SW 1271 (cell line): Measurements from ENCODE around the gene CSNK1G2.
A peak's percentile ranks its signal among the peaks of the same experiment; 100 is the strongest.

Source experiments
- DNase-seq, 2 experiments: peaks; one replicate each; lab custom pipeline; 2025; lab: John Stamatoyannopoulos, UW

Gene CSNK1G2

DNA sequence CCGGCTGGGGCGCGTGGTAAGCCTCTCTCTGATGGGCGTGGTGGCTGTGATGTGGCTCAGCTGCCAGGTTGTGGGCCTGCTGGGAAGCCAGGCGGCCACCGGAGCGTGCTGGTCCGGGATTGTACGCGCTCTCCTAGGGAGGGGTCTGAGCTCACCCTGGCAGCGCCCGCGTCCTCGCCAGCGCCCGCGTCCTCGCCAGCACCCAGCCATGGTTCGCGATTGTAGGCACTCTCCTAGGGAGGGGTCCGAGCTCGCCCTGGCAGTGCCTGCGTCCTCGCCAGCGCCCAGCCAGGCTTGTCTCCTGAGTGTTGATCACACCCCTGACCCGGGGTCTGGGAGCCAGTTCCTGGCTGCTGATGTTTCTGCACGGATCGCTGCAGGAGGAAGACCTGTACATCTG is 22.0 kb upstream of the CSNK1G2 start:
- no peak for DNase-seq

DNA sequence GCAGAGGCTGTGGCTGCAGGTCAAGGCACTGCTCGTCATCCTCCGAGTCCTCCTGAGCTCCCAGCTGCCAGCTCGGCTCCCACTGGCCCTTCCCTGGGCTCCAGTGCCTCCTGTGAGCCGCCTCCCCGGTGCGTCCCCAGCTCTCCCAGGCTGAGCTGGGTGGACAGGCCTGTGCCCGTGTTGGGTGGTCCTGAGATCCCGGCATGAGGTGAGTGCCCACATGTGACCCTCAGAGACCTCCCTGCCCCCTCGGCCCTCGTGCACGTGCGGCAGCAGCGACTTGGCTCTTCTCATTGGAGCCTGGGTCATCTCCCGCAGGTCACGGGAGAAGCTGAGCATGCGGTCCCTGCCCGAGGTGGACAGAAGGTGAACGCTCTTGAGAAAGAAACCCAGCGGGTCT is 20.3 kb upstream of the CSNK1G2 start:
- no peak for DNase-seq

DNA sequence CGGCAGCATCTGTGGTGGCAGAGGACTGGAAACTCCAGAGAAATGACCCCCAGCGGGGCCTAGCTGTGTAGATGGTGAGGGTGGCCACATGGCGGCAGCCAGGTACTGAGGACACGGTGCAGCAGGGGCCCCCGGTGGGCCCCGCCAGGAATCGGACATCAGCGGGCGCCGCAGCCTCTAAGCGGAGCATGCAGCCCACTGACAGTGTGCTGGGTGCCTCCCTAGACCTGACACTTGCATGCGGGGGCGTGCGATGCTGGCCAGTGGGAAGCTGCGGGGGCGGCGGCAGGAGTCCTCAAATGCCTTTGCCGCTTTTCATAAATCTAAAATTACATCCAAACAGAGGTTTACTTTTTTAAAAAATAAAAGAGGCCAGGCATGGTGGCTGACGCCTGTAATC is 19.6 kb upstream of the CSNK1G2 start:
- no peak for DNase-seq

DNA sequence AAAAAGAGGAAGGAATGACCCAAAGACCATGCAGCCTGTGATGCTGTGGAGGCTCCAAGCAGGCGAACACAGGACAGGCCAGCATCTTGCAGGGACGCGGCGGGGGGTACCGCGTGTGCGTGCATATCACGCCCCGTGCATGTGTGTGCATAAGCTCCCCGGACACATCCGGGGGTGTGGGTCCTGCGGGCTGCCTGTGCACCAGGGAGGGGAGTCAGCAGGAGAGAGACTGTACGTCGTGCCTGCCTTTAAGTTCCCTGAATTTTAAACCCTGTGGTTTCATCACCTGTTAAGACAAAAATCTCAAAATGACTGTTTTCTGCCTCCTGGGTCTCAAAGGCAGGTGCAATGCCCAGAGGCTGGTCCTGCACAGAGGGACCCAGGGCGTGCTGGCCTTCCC is 19.1 kb upstream of the CSNK1G2 start:
- no peak for DNase-seq

DNA sequence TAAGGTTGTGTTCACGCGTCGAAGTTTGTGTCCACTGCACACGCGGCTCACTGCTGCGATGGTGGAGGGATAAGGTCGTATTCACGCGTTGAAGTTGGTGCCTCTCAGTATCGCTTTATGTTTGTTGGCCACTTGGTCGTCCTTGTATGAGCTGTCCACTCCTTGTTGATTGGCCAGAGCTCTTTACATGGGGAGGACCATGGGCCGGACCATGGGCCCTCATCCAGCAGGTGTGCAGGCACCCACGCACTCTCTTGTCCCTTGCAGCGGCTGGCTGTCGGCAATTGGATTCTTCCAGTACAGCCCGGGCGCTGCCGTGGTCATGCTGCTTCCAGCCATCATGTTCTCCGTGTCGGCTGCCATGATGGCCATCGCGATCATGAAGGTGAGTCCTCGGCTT is 18.2 kb upstream of the CSNK1G2 start:
- no peak for DNase-seq

DNA sequence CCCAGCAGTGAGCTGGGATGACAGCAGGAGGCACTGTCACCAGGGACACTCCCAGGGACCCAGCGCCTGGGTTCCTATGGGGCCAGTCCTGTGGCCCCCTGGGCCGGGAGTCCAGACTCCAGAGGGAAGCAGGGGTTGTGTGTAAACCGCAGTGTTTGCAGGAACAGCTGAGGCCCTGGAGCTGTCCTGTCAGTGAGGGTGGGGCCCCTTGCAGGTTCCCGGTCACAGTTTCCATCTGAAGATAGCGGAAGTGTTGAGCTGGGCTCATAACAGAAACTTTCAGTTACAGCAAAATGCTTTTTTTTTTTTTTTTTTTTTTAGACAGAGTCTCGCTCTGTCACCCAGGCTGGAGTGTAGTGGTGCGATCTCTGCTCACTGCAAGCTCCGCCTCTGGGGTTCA is 17.7 kb upstream of the CSNK1G2 start:
- no peak for DNase-seq

DNA sequence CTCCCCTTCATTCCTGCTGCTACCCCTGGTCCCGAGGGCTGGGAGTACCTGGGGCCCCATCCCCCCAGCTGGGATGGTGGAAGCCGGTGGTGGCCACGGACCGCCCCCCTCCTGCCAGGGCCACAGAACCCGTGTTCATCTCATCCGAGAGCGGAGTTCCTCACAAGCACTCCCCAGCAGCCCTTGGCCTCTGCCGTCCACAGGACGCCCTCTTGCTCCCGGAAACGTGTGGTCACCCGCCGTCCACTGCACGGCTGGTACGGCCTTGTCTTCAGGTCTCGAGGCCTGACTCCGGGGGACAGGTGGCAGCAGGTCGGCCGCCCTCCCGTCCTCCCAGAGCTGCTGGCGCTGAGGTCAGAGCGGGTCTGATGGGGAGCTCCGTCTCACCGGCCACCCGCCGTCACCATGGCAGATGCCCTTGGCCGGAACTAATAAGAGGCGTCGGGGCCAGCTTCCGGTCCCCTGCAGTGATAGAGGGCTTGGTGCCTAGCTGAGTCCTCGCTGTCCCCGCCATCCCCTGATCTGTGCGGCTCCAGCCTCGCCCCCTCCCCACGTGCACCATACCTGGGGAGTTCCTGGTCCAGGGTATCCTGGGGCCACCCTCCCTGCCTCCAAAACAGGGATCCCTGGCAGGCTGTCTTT is 16.5 kb upstream of the CSNK1G2 start:
- DNase-seq, result no peak

DNA sequence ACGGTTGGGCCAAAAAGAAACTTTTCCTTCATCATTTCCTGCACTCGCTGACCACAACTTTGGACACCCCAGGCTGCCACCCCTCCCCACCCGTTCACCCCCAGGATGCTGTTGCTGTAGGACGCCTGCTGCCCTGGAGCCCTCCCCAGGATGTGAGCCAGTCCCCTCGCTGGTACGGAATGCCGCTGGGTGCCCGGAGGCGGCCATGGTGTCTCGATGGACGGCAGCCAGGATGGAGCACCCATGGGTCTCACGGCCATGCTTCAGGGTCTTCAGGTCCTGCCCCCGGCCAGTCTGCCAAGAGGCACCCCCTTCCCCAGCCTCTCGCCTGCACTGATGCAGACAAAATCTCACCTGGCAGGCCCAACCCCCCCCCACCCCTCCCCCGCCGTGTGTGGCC is 15.4 kb upstream of the CSNK1G2 start:
- DNase-seq, result no peak

DNA sequence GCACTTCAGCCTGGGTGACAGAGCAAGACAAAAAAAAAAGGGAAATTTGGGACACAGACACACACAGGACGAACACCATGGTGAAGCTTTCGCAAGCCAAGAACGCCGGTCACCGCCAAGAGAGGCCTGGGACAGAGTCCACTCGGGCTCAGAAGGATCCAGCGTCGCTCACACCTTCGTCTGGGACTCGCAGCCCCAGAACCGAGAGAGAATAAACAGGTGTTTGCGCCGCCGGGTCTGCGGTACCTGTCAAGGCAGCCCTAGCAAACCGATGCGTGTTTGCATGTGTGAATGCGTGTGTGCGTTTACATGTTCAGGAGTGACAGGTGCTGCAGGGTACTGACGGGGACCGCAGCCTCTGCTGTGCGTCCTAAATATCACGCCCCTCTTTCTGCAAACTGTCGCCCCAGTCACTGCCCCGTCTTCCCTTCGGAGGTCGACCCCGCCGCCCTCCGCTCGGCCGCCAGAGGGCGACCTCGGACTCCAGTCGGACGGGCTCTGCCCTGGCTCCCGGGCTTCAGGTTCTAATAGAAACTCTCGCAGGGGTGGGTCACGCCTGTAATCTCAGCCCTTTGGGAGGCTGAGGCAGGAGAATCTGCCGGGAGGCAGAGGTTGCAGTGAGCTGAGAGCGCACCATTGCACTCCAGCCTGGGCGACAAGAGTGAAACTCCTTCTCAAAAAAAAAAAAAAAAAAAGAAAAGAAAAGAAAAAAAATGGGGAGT is 11.8 kb upstream of the CSNK1G2 start:
- peak; percentile 34 to 63 for DNase-seq

DNA sequence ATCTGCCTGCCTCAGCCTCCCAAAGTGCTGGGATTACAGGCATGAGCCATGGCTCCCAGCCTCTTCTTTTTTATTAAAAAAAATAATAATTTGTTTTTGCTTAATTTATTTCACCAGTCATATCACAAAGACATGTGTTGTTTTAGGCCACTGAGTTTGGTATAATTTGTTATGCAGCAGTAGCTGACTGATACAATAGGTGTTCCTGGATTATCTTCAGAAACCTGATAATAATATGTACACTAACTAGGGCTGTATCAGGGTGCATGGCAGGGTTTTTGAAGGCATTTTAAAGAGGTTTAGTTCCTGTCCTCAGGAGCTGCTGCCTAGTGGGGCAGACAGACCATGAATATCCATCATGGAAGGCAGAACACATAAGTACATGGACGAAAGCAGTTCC is 9.5 kb upstream of the CSNK1G2 start:
- no peak for DNase-seq

DNA sequence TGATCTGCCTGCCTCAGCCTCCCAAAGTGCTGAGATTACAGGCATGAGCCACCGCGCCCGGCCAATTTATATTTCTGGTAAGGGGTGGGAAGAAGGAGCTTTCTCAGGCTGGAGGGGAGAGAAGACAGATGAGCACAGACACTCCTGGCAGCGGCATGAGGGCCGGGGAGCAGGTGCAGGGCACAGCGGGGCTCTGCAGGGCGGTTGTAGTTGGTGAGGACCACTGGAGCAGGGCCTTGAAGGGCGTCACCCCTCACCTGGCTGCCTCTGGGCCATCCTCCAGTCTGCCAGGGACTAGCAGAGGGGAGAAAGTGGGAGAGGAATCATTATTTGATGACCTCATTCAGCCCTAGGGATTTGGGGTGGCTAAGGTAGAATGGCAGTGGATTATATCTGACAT is 8.6 kb upstream of the CSNK1G2 start:
- DNase-seq, result no peak

DNA sequence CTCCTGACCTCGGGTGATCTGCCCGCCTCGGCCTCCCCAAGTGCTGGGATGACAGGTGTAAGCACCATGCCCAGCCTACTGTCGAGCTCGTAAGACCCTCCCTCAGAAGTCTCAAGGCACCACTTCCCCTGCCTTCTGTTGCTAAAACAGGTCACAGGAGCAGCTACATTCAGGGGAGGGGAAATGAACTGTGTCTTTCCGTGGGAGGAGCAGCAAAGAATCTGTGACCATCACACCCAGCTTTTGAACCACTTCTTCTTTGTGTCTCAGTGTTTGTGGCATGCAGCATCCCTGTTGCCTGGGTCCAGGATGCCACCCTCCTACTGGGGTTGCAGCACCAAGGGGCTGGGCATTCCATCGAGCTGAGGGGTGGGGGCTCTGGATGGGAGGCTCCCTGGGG is 7.7 kb upstream of the CSNK1G2 start:
- no peak for DNase-seq

DNA sequence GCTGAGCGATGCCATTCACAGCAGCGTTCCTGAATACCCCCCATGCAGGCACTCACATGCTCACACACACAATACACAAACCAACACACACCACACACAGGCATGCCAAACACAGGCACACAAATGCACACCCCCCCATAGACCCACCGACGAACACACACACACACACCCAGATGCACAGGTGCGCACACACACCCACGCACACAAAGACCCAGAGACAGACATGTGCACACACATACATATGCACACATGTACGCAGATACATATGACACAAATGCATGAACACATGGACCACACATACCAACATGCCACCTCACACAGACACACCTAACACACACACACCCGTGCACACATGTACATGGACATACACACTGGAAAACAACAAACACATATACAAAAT is 7.0 kb upstream of the CSNK1G2 start:
- no peak for DNase-seq

DNA sequence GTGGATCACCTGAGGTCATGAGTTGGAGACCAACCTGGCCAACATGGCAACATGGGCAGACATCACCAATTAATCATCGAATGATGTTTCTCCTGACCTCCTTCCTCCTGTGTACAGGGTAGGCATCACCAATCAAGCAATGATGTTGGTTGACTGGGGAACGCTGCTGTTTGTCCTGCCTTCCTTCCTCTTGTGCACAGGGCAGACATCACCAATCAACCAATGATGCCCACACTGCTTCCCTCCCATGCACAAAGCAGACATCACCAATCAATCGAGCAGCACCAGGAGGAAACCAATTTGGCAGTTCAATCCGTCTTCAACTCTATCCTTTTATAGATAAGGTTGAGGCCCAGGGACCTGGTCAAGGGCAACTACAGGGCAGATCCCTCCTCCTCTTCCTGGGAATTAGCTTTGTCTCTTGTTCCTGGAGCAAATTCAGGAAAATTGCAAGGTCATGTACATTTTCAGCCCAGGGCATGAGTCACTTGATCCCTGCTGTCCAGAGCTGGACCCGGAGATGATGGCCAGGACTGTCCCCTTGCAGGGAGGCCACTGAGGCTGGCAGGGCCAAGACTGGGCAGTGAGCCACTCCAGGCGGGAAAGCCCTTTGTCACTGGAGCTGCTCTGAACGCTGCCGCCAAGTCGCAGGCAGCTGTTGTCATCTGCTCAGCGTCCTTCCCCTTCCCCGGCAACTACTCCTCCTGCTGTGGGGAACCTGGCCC is 5.3 kb upstream of the CSNK1G2 start:
- DNase-seq, result peak in 1 of 2 experiments; percentile 11

DNA sequence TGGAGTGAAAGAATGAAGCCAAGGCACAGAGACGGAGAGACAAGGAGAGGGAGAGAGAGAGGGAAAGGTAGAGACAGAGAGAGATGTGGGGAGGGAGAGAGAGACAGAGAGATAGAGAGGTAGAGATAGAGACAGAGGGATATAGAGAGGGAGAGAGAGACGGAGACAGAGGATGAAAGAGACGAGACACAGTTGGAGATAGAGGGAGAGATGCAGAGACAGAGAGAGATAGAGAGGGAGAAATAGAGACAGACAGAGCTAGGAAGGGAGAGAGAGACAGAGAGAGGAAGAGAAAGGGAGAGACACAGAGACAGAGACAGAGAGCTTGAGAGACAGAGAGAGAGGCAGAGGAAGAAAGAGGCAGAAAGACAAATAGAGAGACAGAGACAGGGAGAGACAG is 4.5 kb upstream of the CSNK1G2 start:
- no peak for DNase-seq

DNA sequence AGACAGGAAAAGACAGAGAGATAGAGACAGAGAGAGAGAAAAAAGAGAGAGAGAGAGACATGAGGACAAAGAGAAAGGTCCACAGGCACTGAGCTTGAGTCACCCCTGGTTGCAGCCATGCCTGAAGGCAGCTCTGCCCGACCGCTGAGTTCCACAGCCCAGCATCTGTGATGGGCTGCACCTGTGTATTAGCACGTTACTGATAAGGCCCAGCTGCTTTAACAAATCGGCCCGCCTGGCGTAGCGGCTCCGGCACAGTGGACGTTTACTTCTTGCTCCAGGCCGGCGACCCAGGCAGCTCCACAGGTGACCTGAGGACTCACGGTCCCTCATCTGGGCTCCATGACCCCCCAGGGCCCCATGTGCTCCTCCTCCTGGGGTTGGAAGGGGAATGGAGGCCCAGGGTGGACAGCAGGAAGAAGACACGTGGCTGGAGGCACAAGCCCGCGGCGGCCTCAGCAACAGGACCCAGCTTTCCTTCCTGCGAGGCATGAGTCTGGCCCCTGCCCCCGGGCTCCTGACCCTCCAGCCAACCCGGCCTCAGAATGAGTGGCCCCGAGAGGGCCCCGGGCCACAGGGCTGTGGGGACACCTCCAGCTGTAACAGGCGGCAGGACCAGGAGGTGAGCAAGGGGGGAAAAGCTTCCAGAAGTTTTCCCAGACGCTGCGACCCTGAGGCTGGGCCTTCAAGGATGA is 3.9 kb upstream of the CSNK1G2 start:
- no peak for DNase-seq

DNA sequence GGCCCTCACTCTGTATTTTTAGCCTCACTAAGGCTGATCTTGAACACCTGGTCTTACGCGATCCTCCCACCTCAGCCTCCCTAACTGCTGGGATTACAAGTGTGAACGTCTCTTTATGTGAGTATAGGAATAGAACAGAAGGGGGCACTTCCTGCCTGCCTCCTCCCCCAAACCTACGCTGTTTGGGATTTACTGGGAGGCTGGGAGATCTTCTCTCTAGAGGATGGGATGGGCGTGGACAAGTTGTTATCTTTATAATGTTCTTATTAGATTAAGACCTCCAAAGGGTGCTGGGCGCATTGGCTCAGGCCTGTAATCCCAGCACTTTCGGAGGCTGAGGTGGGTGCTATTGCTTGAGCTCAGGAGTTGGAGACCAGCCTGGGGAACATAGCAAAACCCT is 2.9 kb upstream of the CSNK1G2 start:
- DNase-seq, result no peak

DNA sequence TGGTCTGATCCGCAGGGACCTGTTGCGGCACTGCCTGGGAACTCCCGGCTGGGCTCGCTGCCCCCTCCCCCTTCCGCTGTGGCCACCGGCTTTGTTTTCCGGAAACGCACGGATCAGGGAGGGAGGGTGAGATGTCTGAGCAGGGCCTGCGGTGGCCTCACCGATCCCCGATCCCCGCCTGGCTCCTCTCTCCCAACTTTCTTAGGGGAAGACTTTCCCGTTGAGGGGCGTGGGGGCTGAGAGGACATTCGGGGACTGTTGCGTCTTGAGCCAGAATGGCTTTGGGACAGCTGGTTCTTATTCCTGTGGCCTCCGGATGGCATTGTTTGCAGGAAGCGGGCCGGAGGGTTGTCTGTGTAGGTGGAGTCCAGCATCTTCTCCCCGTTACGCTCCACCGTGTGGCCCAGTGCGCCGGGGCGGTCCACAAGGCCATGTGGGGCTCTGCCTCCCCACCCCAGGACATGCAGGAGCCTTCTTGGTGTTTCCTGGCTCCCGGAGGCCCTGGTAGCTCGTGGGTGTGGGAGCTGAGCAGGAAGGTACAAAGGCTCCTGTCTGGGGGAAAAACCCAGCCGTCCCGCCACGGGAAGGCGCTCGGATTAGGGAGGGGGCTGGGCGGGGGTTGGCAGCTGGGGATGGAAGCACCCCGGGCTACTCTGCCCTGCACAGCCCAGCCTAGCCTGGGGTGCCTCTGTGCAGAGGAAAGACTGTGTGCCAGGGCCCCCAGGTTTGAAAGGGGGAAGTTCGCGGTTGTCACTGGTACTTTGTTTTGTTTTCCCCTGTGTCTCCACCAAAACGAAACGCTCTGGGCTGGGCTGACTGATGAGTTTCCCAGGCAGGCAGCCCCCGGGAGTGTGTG is 1.3 kb downstream of the CSNK1G2 start:
- peak in 1 of 2 experiments; percentile 73 for DNase-seq

DNA sequence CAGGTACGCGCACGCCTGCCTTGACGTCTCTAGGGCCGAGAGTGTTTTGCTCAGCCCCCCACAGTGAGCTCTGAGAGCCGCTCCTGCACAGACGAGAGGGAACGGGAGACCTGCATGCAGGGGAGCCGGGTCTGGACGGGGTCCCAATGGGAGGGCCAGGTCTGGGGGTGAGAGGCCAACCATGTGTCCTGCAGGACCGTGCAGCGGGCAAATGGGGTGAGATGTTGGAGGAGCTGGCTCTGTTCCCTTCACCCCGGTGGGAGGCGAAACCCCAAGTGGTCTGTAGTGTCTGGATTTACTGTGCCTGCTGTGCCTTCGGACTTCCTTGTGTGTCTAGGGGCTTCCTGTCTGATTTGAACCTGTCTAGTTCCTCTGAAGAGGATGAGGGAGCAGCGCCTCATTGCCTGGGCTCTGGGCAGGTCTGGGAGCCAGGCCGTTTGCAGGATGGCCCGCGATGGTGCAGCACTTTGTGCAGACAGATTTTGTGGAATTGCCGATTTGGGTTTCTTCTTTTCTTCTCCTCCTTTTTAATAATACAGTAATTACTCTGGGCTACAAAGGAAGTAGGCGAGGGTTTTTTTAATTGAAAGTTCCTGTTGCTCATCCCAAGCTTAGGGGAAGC is 2.1 kb downstream of the CSNK1G2 start:
- no peak for DNase-seq

DNA sequence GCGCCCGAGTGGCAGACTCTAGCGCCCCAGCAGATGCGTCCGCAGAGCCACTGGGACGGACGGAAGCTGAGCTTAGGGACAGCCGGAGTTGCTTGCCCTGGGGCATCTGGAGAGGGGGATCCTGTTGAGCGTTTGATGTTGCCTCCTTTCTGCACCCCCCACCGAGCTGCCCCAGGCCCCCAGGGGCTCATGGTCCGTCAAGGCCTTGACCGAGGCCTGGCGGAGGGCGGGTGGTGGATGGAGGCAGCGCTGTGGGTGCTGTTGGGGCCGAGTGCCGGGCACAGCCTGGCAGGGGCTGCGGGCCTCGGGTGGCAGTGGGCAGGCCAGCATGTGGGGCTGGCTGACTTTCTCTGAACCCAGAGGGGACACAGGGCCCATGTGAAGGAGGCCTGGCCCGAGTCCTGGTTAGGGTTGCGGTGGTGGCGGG is 2.7 kb downstream of the CSNK1G2 start:
- DNase-seq, result no peak
